OCI-LY7 (cell line): ENCODE data around the gene FRMPD1.

Source experiments
- EZH2phosphoT487 ChIP-seq: fragments of 200-600 bp; sonication (generic); IDR thresholded peaks from 2 replicates; pipeline ENCODE4 v1.6.1; 2018; ENCODE audit warnings: low read depth, borderline replicate concordance, mild to moderate bottlenecking, mixed run types, antibody characterized with exemption, low read length, moderate library complexity, mixed read lengths
- TF ChIP-seq, protein P1 (sequence below): fragments of 200-600 bp; sonication (generic); conservative IDR thresholded peaks from 2 replicates; pipeline ENCODE4 v1.5.1; 2014; ENCODE audit warnings: mild to moderate bottlenecking, antibody characterized with exemption, low read length, moderate library complexity, mixed read lengths

- TF ChIP-seq, protein P1, sequence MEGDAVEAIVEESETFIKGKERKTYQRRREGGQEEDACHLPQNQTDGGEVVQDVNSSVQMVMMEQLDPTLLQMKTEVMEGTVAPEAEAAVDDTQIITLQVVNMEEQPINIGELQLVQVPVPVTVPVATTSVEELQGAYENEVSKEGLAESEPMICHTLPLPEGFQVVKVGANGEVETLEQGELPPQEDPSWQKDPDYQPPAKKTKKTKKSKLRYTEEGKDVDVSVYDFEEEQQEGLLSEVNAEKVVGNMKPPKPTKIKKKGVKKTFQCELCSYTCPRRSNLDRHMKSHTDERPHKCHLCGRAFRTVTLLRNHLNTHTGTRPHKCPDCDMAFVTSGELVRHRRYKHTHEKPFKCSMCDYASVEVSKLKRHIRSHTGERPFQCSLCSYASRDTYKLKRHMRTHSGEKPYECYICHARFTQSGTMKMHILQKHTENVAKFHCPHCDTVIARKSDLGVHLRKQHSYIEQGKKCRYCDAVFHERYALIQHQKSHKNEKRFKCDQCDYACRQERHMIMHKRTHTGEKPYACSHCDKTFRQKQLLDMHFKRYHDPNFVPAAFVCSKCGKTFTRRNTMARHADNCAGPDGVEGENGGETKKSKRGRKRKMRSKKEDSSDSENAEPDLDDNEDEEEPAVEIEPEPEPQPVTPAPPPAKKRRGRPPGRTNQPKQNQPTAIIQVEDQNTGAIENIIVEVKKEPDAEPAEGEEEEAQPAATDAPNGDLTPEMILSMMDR = no peak
- no peak for TF ChIP-seq EZH2phosphoT487
These were observed 45.8 kb downstream of the FRMPD1 start for GRCh38 chr9:37696528-37696927.
